Right atrium auricular region (tissue), 2 donors: ENCODE measurements around the gene ARL6. TPM values are rescaled to one million over a fixed set of nuclear protein-coding genes. Genes with fewer than 3 reads are reported as not detected.

ENCODE experiments used
- DNase-seq: peaks from one replicate; pipeline ENCODE4 v3.0.0-alpha.2; 2019; ENCODE audit warnings: low spot score
- H3K27ac ChIP-seq, 2 donors: fragments of 200-600 bp; sonication (generic); 1 replicate in 1 of 2; 2 replicates in 1 of 2; pipeline ENCODE4 v1.5.1; 2016 to 2019
- H3K27me3 ChIP-seq, 2 donors: fragments of 200-600 bp; sonication (generic); one replicate each; pipeline versions ENCODE4 v1.5.1 to v1.6.0; 2017 to 2019
- H3K36me3 ChIP-seq: fragments of 200-600 bp; sonication (generic); one replicate; pipeline ENCODE4 v1.5.1; 2016
- H3K4me1 ChIP-seq, 2 donors: fragments of 200-600 bp; sonication (generic); one replicate each; pipeline versions ENCODE4 v1.5.1 to v1.6.0; 2017 to 2019
- H3K4me3 ChIP-seq, 2 donors: fragments of 200-600 bp; sonication (generic); 1 replicate in 1 of 2; 2 replicates in 1 of 2; pipeline ENCODE4 v1.5.1; 2017 to 2019; ENCODE audit warnings: mild to moderate bottlenecking in 1 of 2, moderate library complexity in 1 of 2
- H3K9me3 ChIP-seq, 2 donors: fragments of 200-600 bp; sonication (generic); one replicate each; pipeline ENCODE4 v1.5.1; 2019
- CTCF ChIP-seq, 2 donors: fragments of 200-600 bp; sonication (generic); IDR thresholded peaks; one replicate each; pipeline ENCODE4 v1.5.1; 2019; ENCODE audit warnings: antibody characterized with exemption in 2 of 2
- total RNA-seq, 2 donors: library from RNA; depleted of rRNA; stranded (reverse); fragments of >200 nt; gene quantifications; one replicate each; pipeline ENCODE4 v1.1.0, GENCODE V29; 2016

Gene ARL6
- total RNA-seq: 1 to 10 TPM; 2.9 to 3.5 TPM

GRCh38 chr3:97764407-97765238 lies at the start of gene ARL6:
TSS of gene ARL6 (plus strand) at chr3:97764758. CDS start at chr3:97768108, 3,350 bp downstream.
- H3K4me1 ChIP-seq: peaks cover 0 to 10% of the 10 kb centered on the region in 2 donors
- no peaks in the 10 kb centered on the region for H3K27me3 ChIP-seq
- DNase-seq: peak; percentile 82
- H3K9me3 ChIP-seq: no peaks in the 10 kb centered on the region
- peak within 1 kb of the TSS; percentile 77 to 83 for H3K4me3 ChIP-seq
- TF ChIP-seq CTCF (IDR thresholded peaks at IDR 0.05): no peak
- no peaks in the 10 kb centered on the region for H3K36me3 ChIP-seq
- peak within 1 kb of the TSS; percentile 72 to 75 for H3K27ac ChIP-seq

DNA sequence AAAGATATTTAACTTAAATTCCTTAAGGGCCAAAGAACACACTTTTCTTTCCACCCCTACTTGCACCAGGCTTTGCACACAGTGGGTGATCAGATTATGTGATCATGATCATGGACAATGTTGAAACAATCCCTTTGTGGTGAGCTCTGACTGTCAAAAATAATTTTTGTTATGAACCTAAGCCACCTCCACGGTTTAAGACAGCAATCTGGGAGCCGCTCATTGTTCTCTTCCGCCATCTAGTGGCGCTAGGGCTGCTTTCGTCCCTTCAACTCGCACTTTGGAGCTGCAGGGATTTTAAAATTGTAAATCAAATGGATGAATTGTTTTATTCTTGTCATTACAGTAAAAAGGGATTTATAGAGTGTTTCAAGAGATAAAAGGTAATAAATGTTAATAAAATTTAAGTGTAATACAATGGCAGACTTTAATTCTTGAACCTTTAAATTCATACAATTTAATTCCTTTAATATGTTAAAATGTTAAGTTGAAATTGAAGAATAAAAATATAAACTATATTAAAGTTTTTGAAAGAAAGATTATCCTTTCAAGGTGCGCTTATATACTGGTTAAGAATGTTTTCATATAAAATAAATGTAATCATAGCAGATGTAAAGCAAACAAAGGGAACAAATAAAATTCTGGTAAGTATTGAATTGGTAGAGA lies 45.3 kb upstream of the ARL6 start:
- no peaks in the 10 kb centered on the region for H3K9me3 ChIP-seq
- no peak overlapping the region for H3K4me3 ChIP-seq
- DNase-seq: no peak
- no peak overlapping the region for H3K27ac ChIP-seq
- H3K4me1 ChIP-seq: no peaks in the 10 kb centered on the region
- TF ChIP-seq CTCF (IDR thresholded peaks at IDR 0.05): peak; percentile 68 to 91
- H3K27me3 ChIP-seq: no peaks in the 10 kb centered on the region
- no peaks in the 10 kb centered on the region for H3K36me3 ChIP-seq

- no peaks in the 10 kb centered on the region for H3K27me3 ChIP-seq
- DNase-seq: no peak
- H3K27ac ChIP-seq: no peak overlapping the region
- no peak overlapping the region for H3K4me3 ChIP-seq
- no peaks in the 10 kb centered on the region for H3K36me3 ChIP-seq
- TF ChIP-seq CTCF (IDR thresholded peaks at IDR 0.05): no peak
- no peaks in the 10 kb centered on the region for H3K4me1 ChIP-seq
- H3K9me3 ChIP-seq: no peaks in the 10 kb centered on the region
Measured at GRCh38 chr3:97720417-97720816, 44.1 kb upstream of the ARL6 start.

DNA sequence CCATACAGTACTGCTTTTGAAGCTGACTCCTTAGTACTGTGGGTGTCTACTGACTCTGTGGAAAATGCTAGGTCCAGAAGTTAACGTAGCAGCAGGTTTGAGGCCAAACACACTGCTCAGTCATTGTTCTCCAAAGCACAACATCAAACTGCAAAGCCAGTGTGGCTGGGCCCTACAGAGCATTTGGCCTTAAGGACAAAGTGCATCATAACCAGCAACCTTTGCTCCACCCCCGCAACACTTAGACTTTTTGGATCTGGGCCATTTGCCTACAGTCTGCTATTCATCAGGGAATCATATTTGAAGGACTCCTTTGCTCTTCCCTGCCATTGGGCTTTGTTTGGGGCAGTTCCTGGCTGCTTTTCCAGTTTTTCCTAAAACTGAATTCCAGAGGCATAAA lies 43.1 kb upstream of the ARL6 start:
- Histone ChIP-seq H3K27me3 (no peaks in the 10 kb centered on the region), H3K4me1 (no peaks in the 10 kb centered on the region), H3K36me3 (no peaks in the 10 kb centered on the region), H3K4me3 (no peak overlapping the region), H3K27ac (no peak overlapping the region), H3K9me3 (no peaks in the 10 kb centered on the region)
- TF ChIP-seq CTCF (IDR thresholded peaks at IDR 0.05): no peak
- DNase-seq: no peak

DNA sequence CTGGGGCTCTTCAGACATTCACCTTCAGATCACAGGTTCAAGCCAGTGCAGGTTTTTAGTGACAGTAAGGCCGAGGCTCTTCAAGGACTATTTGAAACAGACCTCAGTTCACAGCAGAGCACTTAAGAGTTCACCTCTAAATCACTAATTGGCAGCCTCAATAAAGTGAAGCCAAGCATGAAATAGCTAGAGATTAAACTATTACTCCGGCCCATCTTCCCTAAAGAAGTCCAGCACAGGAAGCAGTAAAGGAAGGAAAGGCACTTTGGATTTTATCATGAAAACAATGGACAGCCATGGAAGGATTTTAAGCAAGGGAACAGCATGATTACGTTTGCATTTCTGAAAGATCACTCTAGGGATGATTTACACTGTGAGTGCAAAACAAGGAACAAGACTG lies 27.6 kb upstream of the ARL6 start:
- H3K9me3 ChIP-seq: no peaks in the 10 kb centered on the region
- no peak for TF ChIP-seq CTCF (IDR thresholded peaks at IDR 0.05)

More for the DNA sequence above, 27.6 kb upstream of the ARL6 start:
- no peak overlapping the region for H3K27ac ChIP-seq
- no peaks in the 10 kb centered on the region for H3K27me3 ChIP-seq
- no peaks in the 10 kb centered on the region for H3K36me3 ChIP-seq
- H3K4me1 ChIP-seq: no peaks in the 10 kb centered on the region
- H3K4me3 ChIP-seq: no peak overlapping the region
- no peak for DNase-seq
